ENCODE data around the gene KLK10. TPM values are rescaled to one million over a fixed set of nuclear protein-coding genes. Genes with fewer than 3 reads are reported as not detected.

KLK10 gene
- total RNA-seq, 1 experiment from 2014 or later, result 33.6 TPM

DNA sequence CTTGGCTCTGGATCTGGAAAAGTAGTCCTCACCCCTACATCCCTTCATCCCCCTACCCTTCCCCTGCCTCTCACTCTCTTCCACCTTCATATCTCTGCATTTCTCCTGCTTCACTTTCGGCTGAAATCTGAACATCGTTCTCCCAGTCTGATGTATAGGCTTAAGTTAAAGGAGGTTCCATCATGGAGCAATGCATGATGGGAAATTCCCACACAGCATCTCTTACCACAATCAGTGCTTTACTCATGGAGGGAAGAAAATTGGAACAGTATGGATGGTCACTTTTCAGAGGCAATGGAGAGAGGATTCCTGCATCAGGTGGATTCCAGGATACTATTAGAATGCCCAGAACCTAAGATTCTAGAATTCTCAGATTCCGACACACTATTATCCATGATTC, 12.0 kb downstream of the KLK10 start:
- TF ChIP-seq CBX3 (IDR thresholded peaks at IDR 0.05; ENCODE audit: low read depth), result no peak
- no peak for TF ChIP-seq FOSL1 (IDR thresholded peaks at IDR 0.05; ENCODE audit: low read depth)
- TF ChIP-seq SP1 (IDR thresholded peaks at IDR 0.05; ENCODE audit: low read depth), result no peak
- TF ChIP-seq, protein P1, sequence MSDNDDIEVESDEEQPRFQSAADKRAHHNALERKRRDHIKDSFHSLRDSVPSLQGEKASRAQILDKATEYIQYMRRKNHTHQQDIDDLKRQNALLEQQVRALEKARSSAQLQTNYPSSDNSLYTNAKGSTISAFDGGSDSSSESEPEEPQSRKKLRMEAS (IDR thresholded peaks at IDR 0.05), result no peak
- TF ChIP-seq SRF (IDR thresholded peaks at IDR 0.05; ENCODE audit: low read depth), result no peak
- TF ChIP-seq POLR2A (IDR thresholded peaks at IDR 0.05; ENCODE audit: borderline replicate concordance, extremely low read depth, insufficient read depth, insufficient read length), result no peak
- no peak for TF ChIP-seq YY1 (IDR thresholded peaks at IDR 0.05; ENCODE audit: extremely low read depth, insufficient replicate concordance, low read depth, low read length)
- TF ChIP-seq POLR2AphosphoS5 (IDR thresholded peaks at IDR 0.05; ENCODE audit: low read depth, low read length), result no peak
- TF ChIP-seq REST (IDR thresholded peaks at IDR 0.05; ENCODE audit: low read depth), result no peak
- TF ChIP-seq EZH2 (IDR thresholded peaks at IDR 0.05), result no peak
- TF ChIP-seq SIN3A (IDR thresholded peaks at IDR 0.05; ENCODE audit: low read depth), result no peak
- TF ChIP-seq EZH2phosphoT487 (IDR thresholded peaks at IDR 0.05; ENCODE audit: borderline replicate concordance), result no peak
- no peak for TF ChIP-seq EGR1 (IDR thresholded peaks at IDR 0.05; ENCODE audit: low read depth)
- no peak for TF ChIP-seq ZBTB33 (IDR thresholded peaks at IDR 0.05; ENCODE audit: extremely low read depth, insufficient replicate concordance, low read length)
- no peak for TF ChIP-seq ELF1 (IDR thresholded peaks at IDR 0.05; ENCODE audit: borderline replicate concordance, low read depth)
- no peak for TF ChIP-seq ATF3 (IDR thresholded peaks at IDR 0.05)
- TF ChIP-seq TCF7L2 (IDR thresholded peaks at IDR 0.05; ENCODE audit: borderline replicate concordance, extremely low read depth, insufficient read depth, insufficient read length), result no peak
- TF ChIP-seq JUND (IDR thresholded peaks at IDR 0.05), result no peak
- Histone ChIP-seq H3K79me2 (ENCODE audit: insufficient read depth, low read length) (no peaks in the 10 kb centered on the region), H3K27me3 (ENCODE audit: insufficient read depth, low read length) (no peaks in the 10 kb centered on the region), H4K20me1 (ENCODE audit: insufficient read depth) (no peaks in the 10 kb centered on the region), H2AFZ (ENCODE audit: low read depth, low read length, poor library complexity, severe bottlenecking) (no peak overlapping the region), H3K9me2 (ENCODE audit: insufficient read depth) (no peaks in the 10 kb centered on the region), H3K9ac (ENCODE audit: low read length) (no peak overlapping the region), H3K4me2 (ENCODE audit: low read length) (no peak overlapping the region), H3K4me3 (replicated peaks in 1 of 2; ENCODE audit: low read depth in 1 of 2, low read length in 2 of 2) (no peak overlapping the region), H3K36me3 (ENCODE audit: control insufficient read depth in 1 of 2, insufficient read depth in 2 of 2, low read length in 2 of 2) (no peaks in the 10 kb centered on the region), H3K27ac (ENCODE audit: low read depth, low read length) (no peak overlapping the region), H3K9me3 (ENCODE audit: control insufficient read depth in 1 of 2, insufficient read depth in 1 of 2, low read depth in 1 of 2, low read length in 2 of 2) (no peaks in the 10 kb centered on the region), H3K4me1 (ENCODE audit: control insufficient read depth in 1 of 2, insufficient read depth in 2 of 2, low read length in 2 of 2) (peaks cover 8 to 21% of the 10 kb centered on the region in 2 experiments; a peak in 3 of 4 replicates)
- no peak for DNase-seq (ENCODE audit: low read depth, low spot score)
- ChIA-PET RAD21 (ENCODE audit: low non-redundant PET in 1 of 2, low total read pairs in 2 of 2, uncharacterized antibody in 2 of 2, unreplicated experiment in 2 of 2) (no interaction called here), POLR2A (no interaction called here), CTCF (interaction anchor here (1.2 kb wide), 1 partner anchor 9 kb away, joined by 4 read pairs; no protein-coding TSS in a partner anchor)
- ATAC-seq, result no peak
- no TSS peak for BruUV-seq (replicated peaks)
- intact Hi-C loops (cut with micrococcal nuclease), result no loop called here
